ENCODE measurements around the gene CPOX. TPM values are rescaled to one million over a fixed set of nuclear protein-coding genes. Genes with fewer than 3 reads are reported as not detected.

CPOX gene
- total RNA-seq, 2 experiments from 2014 or later = 7.0 to 10.5 TPM

- intact Hi-C loops (cut with DNase I, micrococcal nuclease) = no loop called here
- Histone ChIP-seq H3K9me3 (ENCODE audit: control insufficient read depth in 1 of 2, insufficient read depth in 1 of 2, low read length in 2 of 2) (peaks cover 0 to 3% of the 10 kb centered on the region in 2 experiments), H3K27me3 (ENCODE audit: control insufficient read depth in 1 of 2, insufficient read depth in 2 of 2, low read length in 2 of 2) (no peaks in the 10 kb centered on the region), H3K4me3 (ENCODE audit: low read length) (no peak overlapping the region), H3K36me3 (ENCODE audit: insufficient read depth, low read length) (no peaks in the 10 kb centered on the region), H3K4me1 (ENCODE audit: insufficient read depth, low read length) (no peaks in the 10 kb centered on the region), H3K27ac (ENCODE audit: low read depth in 1 of 2, low read length in 2 of 2) (no peak overlapping the region)
- Mint-ChIP-seq H3K9me3 (no peaks in the 10 kb centered on the region), H3K4me1 (ENCODE audit: low read depth) (no peaks in the 10 kb centered on the region), H3K36me3 (ENCODE audit: low read depth) (no peaks in the 10 kb centered on the region), H3K27ac (no peak overlapping the region), H3K27me3 (no peaks in the 10 kb centered on the region), H3K4me3 (no peak overlapping the region)
- ATAC-seq (ENCODE audit: poor library complexity) (no peak), DNase-seq (peak in 1 of 14 experiments; percentile 8)
- POLR2A ChIA-PET = no interaction called here
- TF ChIP-seq, protein P1, sequence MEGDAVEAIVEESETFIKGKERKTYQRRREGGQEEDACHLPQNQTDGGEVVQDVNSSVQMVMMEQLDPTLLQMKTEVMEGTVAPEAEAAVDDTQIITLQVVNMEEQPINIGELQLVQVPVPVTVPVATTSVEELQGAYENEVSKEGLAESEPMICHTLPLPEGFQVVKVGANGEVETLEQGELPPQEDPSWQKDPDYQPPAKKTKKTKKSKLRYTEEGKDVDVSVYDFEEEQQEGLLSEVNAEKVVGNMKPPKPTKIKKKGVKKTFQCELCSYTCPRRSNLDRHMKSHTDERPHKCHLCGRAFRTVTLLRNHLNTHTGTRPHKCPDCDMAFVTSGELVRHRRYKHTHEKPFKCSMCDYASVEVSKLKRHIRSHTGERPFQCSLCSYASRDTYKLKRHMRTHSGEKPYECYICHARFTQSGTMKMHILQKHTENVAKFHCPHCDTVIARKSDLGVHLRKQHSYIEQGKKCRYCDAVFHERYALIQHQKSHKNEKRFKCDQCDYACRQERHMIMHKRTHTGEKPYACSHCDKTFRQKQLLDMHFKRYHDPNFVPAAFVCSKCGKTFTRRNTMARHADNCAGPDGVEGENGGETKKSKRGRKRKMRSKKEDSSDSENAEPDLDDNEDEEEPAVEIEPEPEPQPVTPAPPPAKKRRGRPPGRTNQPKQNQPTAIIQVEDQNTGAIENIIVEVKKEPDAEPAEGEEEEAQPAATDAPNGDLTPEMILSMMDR (IDR thresholded peaks at IDR 0.05) = no peak
- CTCF ChIA-PET = interaction anchor here (2.5 kb wide), 1 partner anchor 11 kb away, joined by 12 read pairs; no protein-coding TSS in a partner anchor
Measured at GRCh38 chr3:98612996-98613517, 19.6 kb upstream of the CPOX start.

DNA sequence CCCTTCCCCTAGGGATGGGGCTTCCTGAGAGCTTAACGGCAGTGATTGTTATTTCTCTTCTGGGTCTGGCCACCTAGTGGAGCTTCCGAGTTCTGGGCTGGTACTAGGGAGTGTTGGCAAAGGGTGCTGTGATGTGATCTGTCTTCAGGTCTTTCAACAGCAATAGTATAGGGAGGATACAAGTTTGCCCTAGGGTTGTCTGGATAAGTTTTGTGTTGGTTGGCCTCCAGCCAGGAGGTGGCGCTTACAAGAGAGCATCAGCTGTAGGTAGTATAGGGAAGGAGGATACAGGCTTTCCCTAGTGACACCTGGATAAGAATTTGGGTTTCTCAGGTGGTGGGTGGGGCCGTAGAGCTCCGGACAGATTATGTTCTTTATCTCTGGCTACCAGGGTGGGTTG is 19.2 kb upstream of the CPOX start:
- ChIA-PET CTCF (interaction anchor here (2.5 kb wide), 1 partner anchor 10 kb away, joined by 12 read pairs; no protein-coding TSS in a partner anchor), POLR2A (no interaction called here)
- Histone ChIP-seq H3K4me1 (ENCODE audit: insufficient read depth, low read length) (no peaks in the 10 kb centered on the region), H3K27me3 (ENCODE audit: control insufficient read depth in 1 of 2, insufficient read depth in 2 of 2, low read length in 2 of 2) (no peaks in the 10 kb centered on the region), H3K9me3 (ENCODE audit: control insufficient read depth in 1 of 2, insufficient read depth in 1 of 2, low read length in 2 of 2) (peaks cover 0 to 3% of the 10 kb centered on the region in 2 experiments), H3K36me3 (ENCODE audit: insufficient read depth, low read length) (no peaks in the 10 kb centered on the region), H3K27ac (ENCODE audit: low read depth in 1 of 2, low read length in 2 of 2) (no peak overlapping the region), H3K4me3 (ENCODE audit: low read length) (no peak overlapping the region)
- Mint-ChIP-seq H3K4me3 (no peak overlapping the region), H3K27me3 (no peaks in the 10 kb centered on the region), H3K4me1 (ENCODE audit: low read depth) (no peaks in the 10 kb centered on the region), H3K9me3 (no peaks in the 10 kb centered on the region), H3K36me3 (ENCODE audit: low read depth) (no peaks in the 10 kb centered on the region), H3K27ac (no peak overlapping the region)
- no peak for ATAC-seq (ENCODE audit: poor library complexity)
- intact Hi-C loops (cut with DNase I, micrococcal nuclease) = no loop called here
- DNase-seq = peak in 1 of 14 experiments; percentile 10
- TF ChIP-seq, protein P1 (IDR thresholded peaks at IDR 0.05) = no peak

GRCh38 chr3:98608029-98608428 is 14.6 kb upstream of the CPOX start:
- H3K9me3 Mint-ChIP-seq = no peaks in the 10 kb centered on the region
- Histone ChIP-seq H3K4me1 (ENCODE audit: insufficient read depth, low read length) (no peaks in the 10 kb centered on the region), H3K9me3 (ENCODE audit: control insufficient read depth in 1 of 2, insufficient read depth in 1 of 2, low read length in 2 of 2) (peaks cover 3 to 5% of the 10 kb centered on the region in 2 experiments), H3K36me3 (ENCODE audit: insufficient read depth, low read length) (no peaks in the 10 kb centered on the region), H3K4me3 (ENCODE audit: low read length) (no peak overlapping the region), H3K27me3 (ENCODE audit: control insufficient read depth in 1 of 2, insufficient read depth in 2 of 2, low read length in 2 of 2) (no peaks in the 10 kb centered on the region), H3K27ac (ENCODE audit: low read depth in 1 of 2, low read length in 2 of 2) (no peak overlapping the region)
- intact Hi-C loops (cut with DNase I, micrococcal nuclease) = no loop called here
- H3K27ac Mint-ChIP-seq = no peak overlapping the region
- no peaks in the 10 kb centered on the region for H3K36me3 Mint-ChIP-seq (ENCODE audit: low read depth)
- CTCF ChIA-PET = no interaction called here
- peaks cover 13% of the 10 kb centered on the region for H3K27me3 Mint-ChIP-seq
- DNase-seq (no peak), ATAC-seq (ENCODE audit: poor library complexity) (no peak)
- H3K4me1 Mint-ChIP-seq (ENCODE audit: low read depth) = no peaks in the 10 kb centered on the region
- POLR2A ChIA-PET = no interaction called here
- H3K4me3 Mint-ChIP-seq = no peak overlapping the region
- TF ChIP-seq, protein P1 (IDR thresholded peaks at IDR 0.05) = no peak

Data from CD4-positive, alpha-beta T cell (primary cell).